HG03442 (cell line): Measurements from ENCODE around the gene NRIP1.
A peak's percentile ranks its signal among the peaks of the same experiment; 100 is the strongest.

ENCODE experiments used
- ATAC-seq: cut with Tn5 transposase; IDR thresholded peaks from one replicate; pipeline ENCODE4 v1.9.1; 2021; ENCODE audit warnings: mild to moderate bottlenecking, moderate library complexity; ENCODE audit not compliant: unreplicated experiment

Gene NRIP1, protein sequence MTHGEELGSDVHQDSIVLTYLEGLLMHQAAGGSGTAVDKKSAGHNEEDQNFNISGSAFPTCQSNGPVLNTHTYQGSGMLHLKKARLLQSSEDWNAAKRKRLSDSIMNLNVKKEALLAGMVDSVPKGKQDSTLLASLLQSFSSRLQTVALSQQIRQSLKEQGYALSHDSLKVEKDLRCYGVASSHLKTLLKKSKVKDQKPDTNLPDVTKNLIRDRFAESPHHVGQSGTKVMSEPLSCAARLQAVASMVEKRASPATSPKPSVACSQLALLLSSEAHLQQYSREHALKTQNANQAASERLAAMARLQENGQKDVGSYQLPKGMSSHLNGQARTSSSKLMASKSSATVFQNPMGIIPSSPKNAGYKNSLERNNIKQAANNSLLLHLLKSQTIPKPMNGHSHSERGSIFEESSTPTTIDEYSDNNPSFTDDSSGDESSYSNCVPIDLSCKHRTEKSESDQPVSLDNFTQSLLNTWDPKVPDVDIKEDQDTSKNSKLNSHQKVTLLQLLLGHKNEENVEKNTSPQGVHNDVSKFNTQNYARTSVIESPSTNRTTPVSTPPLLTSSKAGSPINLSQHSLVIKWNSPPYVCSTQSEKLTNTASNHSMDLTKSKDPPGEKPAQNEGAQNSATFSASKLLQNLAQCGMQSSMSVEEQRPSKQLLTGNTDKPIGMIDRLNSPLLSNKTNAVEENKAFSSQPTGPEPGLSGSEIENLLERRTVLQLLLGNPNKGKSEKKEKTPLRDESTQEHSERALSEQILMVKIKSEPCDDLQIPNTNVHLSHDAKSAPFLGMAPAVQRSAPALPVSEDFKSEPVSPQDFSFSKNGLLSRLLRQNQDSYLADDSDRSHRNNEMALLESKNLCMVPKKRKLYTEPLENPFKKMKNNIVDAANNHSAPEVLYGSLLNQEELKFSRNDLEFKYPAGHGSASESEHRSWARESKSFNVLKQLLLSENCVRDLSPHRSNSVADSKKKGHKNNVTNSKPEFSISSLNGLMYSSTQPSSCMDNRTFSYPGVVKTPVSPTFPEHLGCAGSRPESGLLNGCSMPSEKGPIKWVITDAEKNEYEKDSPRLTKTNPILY (N-terminal part only)

GRCh38 chr21:15064576-15065391 is at the start of gene NRIP1:
NRIP1 (minus strand) TSS chr21:15065000; CDS start chr21:14968192, 96,808 bp downstream.
- ATAC-seq, result peak; percentile 83

- ATAC-seq, result no peak
These were observed 48.1 kb upstream of the NRIP1 start for GRCh38 chr21:15112858-15113257.

- ATAC-seq, result no peak
These were observed 44.0 kb upstream of the NRIP1 start for GRCh38 chr21:15108801-15109200.

- no peak for ATAC-seq
These were observed 39.7 kb upstream of the NRIP1 start for GRCh38 chr21:15104470-15104869.

- no peak for ATAC-seq
These were observed 34.1 kb upstream of the NRIP1 start for GRCh38 chr21:15098908-15099307.

- ATAC-seq, result no peak
These were observed 33.4 kb upstream of the NRIP1 start for GRCh38 chr21:15098181-15098580.

- ATAC-seq, result no peak
These were observed 32.8 kb upstream of the NRIP1 start for GRCh38 chr21:15097580-15097979.

DNA sequence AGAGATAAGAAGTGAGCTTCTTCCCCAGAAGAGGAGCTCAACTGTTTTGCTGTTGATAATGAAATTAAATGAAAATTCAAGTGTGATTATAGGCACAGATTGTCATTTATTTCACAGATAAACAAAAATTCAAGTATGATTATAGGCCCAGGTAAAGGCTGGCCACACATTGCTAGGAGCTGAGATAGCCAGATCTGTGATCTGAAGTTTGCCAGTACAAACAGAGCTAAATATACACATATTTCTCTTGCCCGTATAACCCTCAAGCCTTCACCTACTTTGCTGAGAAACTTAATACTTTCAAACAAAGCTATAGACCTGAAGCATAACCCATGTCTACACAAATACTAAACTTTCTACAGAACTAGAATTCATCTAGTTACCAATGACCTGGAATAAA is 31.3 kb upstream of the NRIP1 start:
- ATAC-seq, result no peak

GRCh38 chr21:15095326-15095725 is 30.5 kb upstream of the NRIP1 start:
- ATAC-seq, result no peak

DNA sequence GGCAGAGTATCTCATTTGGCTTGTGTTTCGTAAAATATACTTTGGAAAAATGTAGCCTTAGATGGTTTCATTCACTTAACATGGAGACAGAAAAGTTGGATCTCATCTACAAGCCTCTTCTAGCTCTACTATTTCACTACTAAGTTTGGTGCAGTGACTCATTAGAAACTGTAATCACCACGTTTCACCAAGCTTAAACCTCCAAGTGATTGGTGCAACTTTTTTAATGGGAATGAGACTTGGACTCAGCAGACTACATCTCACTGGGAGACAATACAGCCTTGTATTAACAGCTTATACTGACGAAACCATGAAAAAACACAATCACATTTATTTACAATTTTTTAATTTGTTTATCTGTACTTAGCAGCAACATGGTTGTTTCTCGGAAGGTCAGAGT is 29.9 kb upstream of the NRIP1 start:
- no peak for ATAC-seq

DNA sequence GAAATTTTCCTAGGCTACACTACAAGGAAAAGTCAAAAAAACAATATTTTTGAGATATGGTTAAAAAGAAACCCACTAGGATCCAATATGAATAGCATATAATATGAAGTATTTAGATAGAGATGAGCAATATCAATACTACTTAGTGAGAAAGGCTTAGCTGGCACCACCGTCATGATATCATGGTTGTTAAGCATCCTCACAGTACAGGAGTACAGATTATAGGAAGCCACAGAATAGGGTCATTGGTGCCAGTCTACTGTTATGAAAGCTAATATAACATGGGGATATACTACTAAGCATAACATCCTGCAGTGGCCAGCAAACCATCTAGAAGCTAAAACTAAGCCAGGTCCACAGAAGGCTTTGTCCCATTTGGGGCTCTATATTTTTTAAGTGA is 28.4 kb upstream of the NRIP1 start:
- no peak for ATAC-seq

GRCh38 chr21:15092745-15093144 is 27.9 kb upstream of the NRIP1 start:
- no peak for ATAC-seq

DNA sequence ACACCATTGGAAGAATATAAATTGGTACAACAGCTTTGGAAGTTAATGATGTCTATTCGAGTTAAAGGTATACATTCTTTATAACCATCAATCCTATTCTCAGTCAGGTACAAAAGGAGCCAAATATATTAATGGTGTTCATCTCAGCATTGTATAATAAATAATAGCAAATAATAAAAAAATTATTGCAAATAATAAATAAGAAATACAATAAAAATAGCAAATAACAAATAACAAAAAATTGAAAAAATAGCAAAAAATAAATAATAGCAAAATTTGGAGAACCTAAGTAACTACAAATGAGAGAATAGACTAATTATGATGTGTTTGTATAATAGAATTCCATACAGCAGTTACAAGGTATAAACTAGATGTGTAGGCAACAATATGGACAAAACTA is 25.6 kb upstream of the NRIP1 start:
- ATAC-seq, result no peak

- no peak for ATAC-seq
These were observed 23.7 kb upstream of the NRIP1 start for GRCh38 chr21:15088488-15088887.

GRCh38 chr21:15084668-15085067 is 19.9 kb upstream of the NRIP1 start:
- ATAC-seq, result no peak

GRCh38 chr21:15080526-15080925 is 15.7 kb upstream of the NRIP1 start:
- no peak for ATAC-seq

DNA sequence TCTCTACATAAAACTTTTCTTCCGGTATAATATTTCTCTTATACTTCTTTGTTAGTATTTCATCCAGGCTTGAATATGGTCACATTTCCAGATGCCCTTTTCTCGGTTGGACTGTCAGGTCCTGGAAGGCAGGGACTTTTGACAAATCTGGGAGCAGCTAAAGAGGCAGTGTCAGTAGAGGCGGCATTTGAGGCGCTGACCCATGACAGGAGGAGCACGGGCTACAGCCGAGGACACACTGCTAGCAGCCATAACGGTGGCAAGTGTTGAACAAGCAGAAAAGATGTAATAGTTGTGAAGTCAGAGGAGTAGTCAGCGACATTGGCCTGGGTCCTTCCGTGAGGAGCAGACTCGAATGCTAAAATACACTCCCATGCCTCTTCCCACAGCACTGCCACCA is 14.5 kb upstream of the NRIP1 start:
- no peak for ATAC-seq

- no peak for ATAC-seq
These were observed 13.4 kb upstream of the NRIP1 start for GRCh38 chr21:15078180-15078579.

GRCh38 chr21:15077529-15078145 is 12.8 kb upstream of the NRIP1 start:
- no peak for ATAC-seq

GRCh38 chr21:15076730-15077129 is 11.9 kb upstream of the NRIP1 start:
- no peak for ATAC-seq
